Measurements from ENCODE around the gene PARP3. TPM values are rescaled to one million over a fixed set of nuclear protein-coding genes. Genes with fewer than 3 reads are reported as not detected.

Gene PARP3
- polyA plus RNA-seq, 2 of the 4 experiments (the other 2 are of a cell fraction) = 7.6 to 11.0 TPM

DNA sequence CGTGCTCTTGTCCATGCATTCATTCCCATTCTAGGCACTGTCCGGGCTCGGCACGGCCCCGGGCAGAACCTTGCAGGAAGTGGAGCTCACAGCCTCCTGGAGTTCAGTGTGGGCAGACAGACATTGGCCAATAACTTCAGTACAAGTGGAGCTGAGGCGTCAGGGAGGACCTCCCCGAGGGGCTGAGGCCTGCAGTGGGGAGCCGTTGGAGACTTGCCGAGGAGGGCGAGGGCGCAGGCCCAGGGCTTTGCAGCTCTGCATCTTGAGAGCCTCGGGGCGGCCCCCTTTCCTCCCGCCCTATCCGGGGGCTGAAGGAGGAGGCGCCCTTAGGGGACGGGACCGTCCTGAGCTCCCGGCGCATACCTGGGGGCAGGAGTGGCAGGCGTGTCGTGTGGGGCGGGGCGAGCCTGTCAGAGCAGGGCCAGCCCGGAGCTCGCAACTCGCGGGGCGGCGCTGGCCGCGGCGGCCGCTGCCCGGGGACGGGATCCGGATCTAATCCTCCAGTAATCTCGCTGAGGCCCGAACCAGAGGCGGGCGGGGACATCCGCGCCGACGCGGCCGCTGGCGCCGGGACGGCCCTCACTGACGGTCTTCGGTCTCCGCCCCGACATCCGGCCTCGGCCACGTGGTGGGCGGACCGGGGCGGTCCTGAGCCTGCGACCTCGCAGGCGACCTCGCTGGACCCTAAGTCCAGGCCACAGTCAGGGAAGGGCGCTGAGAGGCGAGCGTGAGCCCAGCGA lies 40.8 kb downstream of the PARP3 start, which contains the start of gene ACY1:
ACY1 (plus strand) TSS at position 698 of the 740 bp plus-strand sequence. CDS start 530 bp downstream, outside the sequence.
- Histone ChIP-seq H3K4me1 (peaks cover 32% of the 10 kb centered on the region), H3K4me2 (peak within 1 kb of the TSS; percentile 74), H3K27ac (peak within 1 kb of the TSS; percentile 80 to 97), H3K4me3 (peak within 1 kb of the TSS; percentile 51), H3K9me3 (no peaks in the 10 kb centered on the region)
- DNase-seq (ENCODE audit: low read depth in 1 of 2, low spot score in 1 of 2) = peak; percentile 81 to 84
- POLR2A ChIA-PET = interaction anchor here (0.7 to 3.3 kb wide), 7 partner anchors 9 to 172 kb away, joined by 3 to 32 read pairs (median 14); partner anchors contain the start of genes ABHD14B, DUSP7, PARP3 and RPL29
- ATAC-seq = peak; percentile 71 to 87
- CTCF ChIA-PET = interaction anchor here (0.7 to 5.0 kb wide), 14 partner anchors 9 to 179 kb away, joined by 3 to 53 read pairs (median 6); partner anchors contain the start of genes ABHD14A, ABHD14B, PARP3 and PCBP4
- 3% methylated on average over 18 of the region's 68 CpGs for WGBS (ENCODE audit: missing lambda C conversion rate)
- no peak for FAIRE-seq
- TF ChIP-seq KDM5A (IDR thresholded peaks at IDR 0.05) = no peak
- TF ChIP-seq, protein P1, sequence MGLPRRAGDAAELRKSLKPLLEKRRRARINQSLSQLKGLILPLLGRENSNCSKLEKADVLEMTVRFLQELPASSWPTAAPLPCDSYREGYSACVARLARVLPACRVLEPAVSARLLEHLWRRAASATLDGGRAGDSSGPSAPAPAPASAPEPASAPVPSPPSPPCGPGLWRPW (IDR thresholded peaks at IDR 0.05) = no peak
- TF ChIP-seq TFCP2L1 (CRISPR knock-in tag; IDR thresholded peaks at IDR 0.05) = no peak
- no peak for TF ChIP-seq CBX2 (IDR thresholded peaks at IDR 0.05; ENCODE audit: borderline replicate concordance, low read depth)
- TF ChIP-seq, protein P2, sequence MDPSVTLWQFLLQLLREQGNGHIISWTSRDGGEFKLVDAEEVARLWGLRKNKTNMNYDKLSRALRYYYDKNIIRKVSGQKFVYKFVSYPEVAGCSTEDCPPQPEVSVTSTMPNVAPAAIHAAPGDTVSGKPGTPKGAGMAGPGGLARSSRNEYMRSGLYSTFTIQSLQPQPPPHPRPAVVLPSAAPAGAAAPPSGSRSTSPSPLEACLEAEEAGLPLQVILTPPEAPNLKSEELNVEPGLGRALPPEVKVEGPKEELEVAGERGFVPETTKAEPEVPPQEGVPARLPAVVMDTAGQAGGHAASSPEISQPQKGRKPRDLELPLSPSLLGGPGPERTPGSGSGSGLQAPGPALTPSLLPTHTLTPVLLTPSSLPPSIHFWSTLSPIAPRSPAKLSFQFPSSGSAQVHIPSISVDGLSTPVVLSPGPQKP (IDR thresholded peaks at IDR 0.05; ENCODE audit: low read depth, low read length) = no peak
- TF ChIP-seq FOXS1 (CRISPR knock-in tag; IDR thresholded peaks at IDR 0.05) = no peak
- TF ChIP-seq KDM1A (IDR thresholded peaks at IDR 0.05; ENCODE audit: low read depth) = no peak
- TF ChIP-seq SREBF2 (IDR thresholded peaks at IDR 0.05) = no peak
- no peak for TF ChIP-seq POLR2AphosphoS2 (conservative IDR thresholded peaks at IDR 0.05; ENCODE audit: low read length)
- TF ChIP-seq, protein P3, sequence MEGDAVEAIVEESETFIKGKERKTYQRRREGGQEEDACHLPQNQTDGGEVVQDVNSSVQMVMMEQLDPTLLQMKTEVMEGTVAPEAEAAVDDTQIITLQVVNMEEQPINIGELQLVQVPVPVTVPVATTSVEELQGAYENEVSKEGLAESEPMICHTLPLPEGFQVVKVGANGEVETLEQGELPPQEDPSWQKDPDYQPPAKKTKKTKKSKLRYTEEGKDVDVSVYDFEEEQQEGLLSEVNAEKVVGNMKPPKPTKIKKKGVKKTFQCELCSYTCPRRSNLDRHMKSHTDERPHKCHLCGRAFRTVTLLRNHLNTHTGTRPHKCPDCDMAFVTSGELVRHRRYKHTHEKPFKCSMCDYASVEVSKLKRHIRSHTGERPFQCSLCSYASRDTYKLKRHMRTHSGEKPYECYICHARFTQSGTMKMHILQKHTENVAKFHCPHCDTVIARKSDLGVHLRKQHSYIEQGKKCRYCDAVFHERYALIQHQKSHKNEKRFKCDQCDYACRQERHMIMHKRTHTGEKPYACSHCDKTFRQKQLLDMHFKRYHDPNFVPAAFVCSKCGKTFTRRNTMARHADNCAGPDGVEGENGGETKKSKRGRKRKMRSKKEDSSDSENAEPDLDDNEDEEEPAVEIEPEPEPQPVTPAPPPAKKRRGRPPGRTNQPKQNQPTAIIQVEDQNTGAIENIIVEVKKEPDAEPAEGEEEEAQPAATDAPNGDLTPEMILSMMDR (IDR thresholded peaks at IDR 0.05) = peak; percentile 6; the same call in 1 of the 3 replicates
- no peak for TF ChIP-seq GATA3 (IDR thresholded peaks at IDR 0.05; ENCODE audit: borderline replicate concordance)
- no peak for TF ChIP-seq EHMT2 (IDR thresholded peaks at IDR 0.05; ENCODE audit: low read depth)
- TF ChIP-seq, protein P4, sequence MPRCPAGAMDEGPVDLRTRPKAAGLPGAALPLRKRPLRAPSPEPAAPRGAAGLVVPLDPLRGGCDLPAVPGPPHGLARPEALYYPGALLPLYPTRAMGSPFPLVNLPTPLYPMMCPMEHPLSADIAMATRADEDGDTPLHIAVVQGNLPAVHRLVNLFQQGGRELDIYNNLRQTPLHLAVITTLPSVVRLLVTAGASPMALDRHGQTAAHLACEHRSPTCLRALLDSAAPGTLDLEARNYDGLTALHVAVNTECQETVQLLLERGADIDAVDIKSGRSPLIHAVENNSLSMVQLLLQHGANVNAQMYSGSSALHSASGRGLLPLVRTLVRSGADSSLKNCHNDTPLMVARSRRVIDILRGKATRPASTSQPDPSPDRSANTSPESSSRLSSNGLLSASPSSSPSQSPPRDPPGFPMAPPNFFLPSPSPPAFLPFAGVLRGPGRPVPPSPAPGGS (IDR thresholded peaks at IDR 0.05) = 0 out of 3 replicates have a peak, but pooled peaks have one; percentile 31
- TF ChIP-seq EHF (CRISPR knock-in tag; IDR thresholded peaks at IDR 0.05) = 0 out of 2 replicates have a peak, but pooled peaks have one; percentile 35
- no peak for TF ChIP-seq SMC3 (IDR thresholded peaks at IDR 0.05)
- TF ChIP-seq, protein P5, sequence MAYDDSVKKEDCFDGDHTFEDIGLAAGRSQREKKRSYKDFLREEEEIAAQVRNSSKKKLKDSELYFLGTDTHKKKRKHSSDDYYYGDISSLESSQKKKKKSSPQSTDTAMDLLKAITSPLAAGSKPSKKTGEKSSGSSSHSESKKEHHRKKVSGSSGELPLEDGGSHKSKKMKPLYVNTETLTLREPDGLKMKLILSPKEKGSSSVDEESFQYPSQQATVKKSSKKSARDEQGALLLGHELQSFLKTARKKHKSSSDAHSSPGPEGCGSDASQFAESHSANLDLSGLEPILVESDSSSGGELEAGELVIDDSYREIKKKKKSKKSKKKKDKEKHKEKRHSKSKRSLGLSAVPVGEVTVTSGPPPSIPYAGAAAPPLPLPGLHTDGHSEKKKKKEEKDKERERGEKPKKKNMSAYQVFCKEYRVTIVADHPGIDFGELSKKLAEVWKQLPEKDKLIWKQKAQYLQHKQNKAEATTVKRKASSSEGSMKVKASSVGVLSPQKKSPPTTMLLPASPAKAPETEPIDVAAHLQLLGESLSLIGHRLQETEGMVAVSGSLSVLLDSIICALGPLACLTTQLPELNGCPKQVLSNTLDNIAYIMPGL (CRISPR knock-in tag; IDR thresholded peaks at IDR 0.05; ENCODE audit: borderline replicate concordance) = no peak
- no peak for TF ChIP-seq FOSB (CRISPR knock-in tag; IDR thresholded peaks at IDR 0.05)
- TF ChIP-seq MAFK (IDR thresholded peaks at IDR 0.05; ENCODE audit: partially characterized antibody) = no peak
- TF ChIP-seq TP53 (CRISPR knock-in tag; IDR thresholded peaks at IDR 0.05) = no peak
- peak; percentile 78 for TF ChIP-seq PHF8 (IDR thresholded peaks at IDR 0.05; ENCODE audit: borderline replicate concordance, low read depth)
- TF ChIP-seq FOSL2 (IDR thresholded peaks at IDR 0.05) = no peak
- no peak for TF ChIP-seq FOSL2 (CRISPR knock-in tag; IDR thresholded peaks at IDR 0.05)
- TF ChIP-seq HOXA7 (CRISPR knock-in tag; IDR thresholded peaks at IDR 0.05) = no peak
- TF ChIP-seq RNF2 (IDR thresholded peaks at IDR 0.05; ENCODE audit: borderline replicate concordance, low read depth) = no peak
- no peak for TF ChIP-seq ZNF302 (CRISPR knock-in tag; IDR thresholded peaks at IDR 0.05)
- TF ChIP-seq MAZ (IDR thresholded peaks at IDR 0.05; ENCODE audit: borderline replicate concordance, low read depth, low read length) = 0 out of 2 replicates have a peak, but pooled peaks have one; percentile 41
- no peak for TF ChIP-seq RARB (CRISPR knock-in tag; IDR thresholded peaks at IDR 0.05)
- no peak for TF ChIP-seq RAD21 (conservative IDR thresholded peaks at IDR 0.05 in 1 of 2, IDR thresholded peaks at IDR 0.05 in 1 of 2)
- no peak for TF ChIP-seq HDAC2 (IDR thresholded peaks at IDR 0.05)
- TF ChIP-seq CHD4 (IDR thresholded peaks at IDR 0.05; ENCODE audit: borderline replicate concordance) = no peak; the same call in 1 of the 2 replicates
- TF ChIP-seq HEYL (CRISPR knock-in tag; IDR thresholded peaks at IDR 0.05) = no peak
- no peak for TF ChIP-seq NR3C1 (IDR thresholded peaks at IDR 0.05)
- peak; percentile 43 for TF ChIP-seq POLR2A (IDR thresholded peaks at IDR 0.05; ENCODE audit: low read length)
- no peak for TF ChIP-seq HOXB5 (CRISPR knock-in tag; IDR thresholded peaks at IDR 0.05)
- no peak for TF ChIP-seq CHD2 (IDR thresholded peaks at IDR 0.05; ENCODE audit: low read length, partially characterized antibody)
- TF ChIP-seq RFX5 (IDR thresholded peaks at IDR 0.05) = no peak
- peak; percentile 79; the same call in 1 of the 2 replicates for TF ChIP-seq MYC (IDR thresholded peaks at IDR 0.05; ENCODE audit: borderline replicate concordance, low read length)

Measured in A549 (cell line).